VCaP (cell line): ENCODE results near the gene NPHP1.
A peak's percentile ranks its signal among the peaks of the same experiment; 100 is the strongest.

Experiments used
- H3K27ac ChIP-seq: fragments of 450-650 bp; 2 replicates; pipeline ENCODE4 v1.5.1; 2017
- TF ChIP-seq, protein P1 (sequence below): fragments of 450-650 bp; conservative IDR thresholded peaks from 2 replicates; pipeline ENCODE4 v1.5.1; 2017; ENCODE audit warnings: mild to moderate bottlenecking, moderate library complexity

The NPHP1 gene

DNA sequence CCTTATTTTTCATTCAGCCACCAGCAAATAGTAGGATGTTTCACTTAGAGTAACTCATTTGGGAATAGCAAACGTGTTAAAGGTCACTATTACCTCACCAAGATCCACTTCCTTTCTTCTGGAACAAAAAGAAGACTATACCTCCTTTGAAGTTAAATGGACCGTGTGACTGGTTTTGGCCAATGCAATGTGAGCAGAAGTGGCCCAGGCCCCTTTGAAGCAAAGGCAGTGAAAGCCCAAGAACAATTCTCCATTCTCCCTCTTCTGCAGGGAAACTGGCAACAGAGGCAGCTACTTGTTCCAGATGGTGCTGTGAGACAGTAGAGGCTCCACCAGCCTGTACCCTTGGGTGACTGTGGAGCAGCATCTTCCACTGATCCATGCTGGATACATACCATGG is 77.9 kb downstream of the NPHP1 start:
- no peak overlapping the region for H3K27ac ChIP-seq
- TF ChIP-seq, protein P1, sequence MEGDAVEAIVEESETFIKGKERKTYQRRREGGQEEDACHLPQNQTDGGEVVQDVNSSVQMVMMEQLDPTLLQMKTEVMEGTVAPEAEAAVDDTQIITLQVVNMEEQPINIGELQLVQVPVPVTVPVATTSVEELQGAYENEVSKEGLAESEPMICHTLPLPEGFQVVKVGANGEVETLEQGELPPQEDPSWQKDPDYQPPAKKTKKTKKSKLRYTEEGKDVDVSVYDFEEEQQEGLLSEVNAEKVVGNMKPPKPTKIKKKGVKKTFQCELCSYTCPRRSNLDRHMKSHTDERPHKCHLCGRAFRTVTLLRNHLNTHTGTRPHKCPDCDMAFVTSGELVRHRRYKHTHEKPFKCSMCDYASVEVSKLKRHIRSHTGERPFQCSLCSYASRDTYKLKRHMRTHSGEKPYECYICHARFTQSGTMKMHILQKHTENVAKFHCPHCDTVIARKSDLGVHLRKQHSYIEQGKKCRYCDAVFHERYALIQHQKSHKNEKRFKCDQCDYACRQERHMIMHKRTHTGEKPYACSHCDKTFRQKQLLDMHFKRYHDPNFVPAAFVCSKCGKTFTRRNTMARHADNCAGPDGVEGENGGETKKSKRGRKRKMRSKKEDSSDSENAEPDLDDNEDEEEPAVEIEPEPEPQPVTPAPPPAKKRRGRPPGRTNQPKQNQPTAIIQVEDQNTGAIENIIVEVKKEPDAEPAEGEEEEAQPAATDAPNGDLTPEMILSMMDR: no peak

DNA sequence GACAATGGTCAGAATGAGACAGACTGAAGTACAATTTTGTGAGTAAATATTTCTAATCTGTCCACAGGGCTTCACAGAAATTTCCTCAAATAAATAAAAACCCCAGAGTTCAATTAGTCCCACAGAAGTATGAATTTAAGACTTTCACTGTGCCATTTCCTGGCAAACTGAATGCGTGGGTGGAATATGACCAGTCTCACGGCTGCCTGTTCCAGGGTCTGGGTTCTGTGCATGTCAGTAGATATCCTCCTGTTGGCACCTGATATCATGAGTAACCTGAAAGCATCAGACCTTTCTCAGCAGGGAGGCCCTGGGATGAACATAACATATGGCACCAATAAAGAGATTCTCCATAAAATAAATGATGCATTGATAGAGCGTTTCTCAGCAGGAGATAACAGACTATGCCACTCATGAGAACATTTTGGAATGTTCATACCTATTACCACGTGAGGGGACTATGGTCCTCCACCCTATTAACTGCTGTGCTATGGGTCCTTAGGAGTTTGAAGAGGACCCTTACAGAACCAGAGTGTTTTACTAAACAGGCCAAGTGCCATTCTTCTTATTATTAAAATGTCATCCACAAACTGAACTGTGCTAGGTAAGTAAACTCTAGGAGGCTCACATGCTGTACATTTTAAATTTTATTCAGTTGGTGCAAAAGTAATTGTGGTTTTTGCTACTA is 78.6 kb downstream of the NPHP1 start:
- H3K27ac ChIP-seq: no peak overlapping the region; the same call in 1 of the 2 replicates
- TF ChIP-seq, protein P1: no peak

DNA sequence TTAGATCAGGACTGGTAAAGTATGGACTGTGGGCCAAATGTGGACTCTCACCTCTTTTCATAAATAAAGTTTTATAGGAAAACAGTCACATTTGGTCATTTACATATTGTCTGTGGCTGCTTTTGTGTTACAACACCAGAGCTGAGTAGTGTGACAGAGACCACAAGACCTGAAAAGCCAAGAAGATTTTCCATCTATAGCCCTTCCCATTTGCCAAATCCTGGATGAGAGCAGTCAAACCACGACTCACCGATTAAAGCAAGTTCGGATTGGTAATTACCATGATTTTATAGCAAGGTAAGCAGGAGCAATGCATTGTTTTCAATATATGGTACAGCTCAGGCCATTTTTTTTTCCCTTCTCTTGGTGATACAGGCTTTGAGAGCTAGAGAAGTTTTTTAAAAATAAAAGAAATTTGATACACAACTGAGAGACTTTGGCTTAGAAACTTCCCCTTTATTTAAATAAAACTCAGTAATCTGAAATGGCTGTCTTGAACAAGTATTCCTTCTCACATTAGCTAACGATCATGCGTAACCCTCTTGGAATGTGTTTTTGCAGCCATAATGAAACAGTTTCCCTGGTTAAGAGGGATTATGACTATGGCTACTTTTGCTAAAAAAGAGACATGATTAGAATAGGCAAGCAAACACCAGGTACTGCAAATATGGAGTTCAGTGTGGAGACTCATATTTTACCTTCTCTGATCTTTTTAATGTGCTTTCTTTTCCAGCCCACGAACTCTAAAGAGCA is 79.7 kb downstream of the NPHP1 start:
- H3K27ac ChIP-seq: peak overlapping the region; percentile 16; the same call in 1 of the 2 replicates

DNA sequence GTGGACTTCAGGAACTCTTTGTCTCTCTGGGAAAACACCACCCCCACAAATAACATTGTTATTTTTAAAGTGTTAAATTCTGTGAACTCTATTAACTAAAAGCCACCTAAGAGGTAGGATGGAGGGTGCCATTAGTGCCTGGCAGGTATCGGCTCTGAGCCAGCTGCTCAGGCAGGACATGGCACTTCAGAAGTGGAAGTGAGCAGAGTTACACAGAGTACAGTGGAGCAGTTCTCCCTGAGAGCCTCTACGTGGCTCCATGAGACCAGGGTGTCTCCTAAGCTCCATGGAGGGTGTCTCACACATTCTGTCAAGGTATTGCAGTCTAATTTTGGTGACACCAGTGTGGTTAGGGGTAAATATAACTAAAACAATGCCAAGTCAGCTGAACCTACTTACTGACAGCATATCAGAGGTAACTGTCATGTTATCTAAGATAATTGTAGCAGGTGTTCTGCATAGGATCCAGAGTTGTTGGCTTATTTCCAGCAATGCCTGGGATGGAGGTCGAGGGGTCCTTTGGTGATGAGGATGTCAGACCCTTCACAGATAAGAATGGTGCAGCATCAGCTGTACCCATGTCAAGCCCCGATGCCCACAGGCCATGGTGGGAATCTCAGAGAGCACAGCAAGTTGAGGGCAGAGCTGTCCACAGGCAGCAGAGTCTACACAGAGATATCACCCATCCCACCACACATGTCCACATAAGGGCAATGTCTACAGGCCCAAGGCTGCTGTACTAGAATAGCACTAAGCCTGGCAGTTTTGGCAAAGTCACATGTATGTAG is 80.6 kb downstream of the NPHP1 start:
- H3K27ac ChIP-seq: no peak overlapping the region
- TF ChIP-seq, protein P1: no peak

More for the DNA sequence above, 79.7 kb downstream of the NPHP1 start:
- TF ChIP-seq, protein P1: no peak

DNA sequence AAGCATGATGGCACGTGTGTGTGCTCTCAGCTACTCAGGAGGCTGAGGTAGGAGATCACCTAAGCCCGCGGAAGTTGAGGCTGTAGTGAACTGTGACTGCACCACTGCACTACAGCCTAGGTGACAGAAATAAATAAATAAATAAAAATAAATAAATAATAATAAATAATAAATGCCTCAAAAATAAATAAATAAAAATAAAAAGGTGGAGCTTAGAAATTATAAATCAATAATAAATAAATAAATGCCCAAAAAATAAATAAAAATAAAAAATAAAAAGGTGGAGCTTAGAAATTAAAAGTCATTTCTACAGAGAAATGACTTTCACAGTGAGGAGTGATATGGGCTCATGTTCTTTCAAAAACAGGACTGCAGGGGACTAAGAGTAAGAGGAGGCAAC is 83.2 kb downstream of the NPHP1 start:
- peak overlapping the region; percentile 92 for H3K27ac ChIP-seq
- TF ChIP-seq, protein P1: no peak

DNA sequence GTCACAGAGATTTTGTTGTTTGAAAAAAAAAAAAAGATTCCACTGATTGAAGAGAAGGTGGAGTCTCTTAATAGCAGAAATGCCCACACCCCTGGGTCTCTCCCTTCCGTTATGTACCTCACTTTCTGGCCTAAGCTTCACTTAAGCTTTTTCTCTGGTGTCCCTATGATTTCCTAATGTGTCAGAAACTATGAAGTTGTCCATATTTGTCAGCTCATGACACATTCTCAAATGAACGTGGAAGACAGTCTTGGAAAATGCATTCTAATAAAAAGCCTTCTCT is 83.8 kb downstream of the NPHP1 start:
- H3K27ac ChIP-seq: peak overlapping the region; percentile 92
- TF ChIP-seq, protein P1: no peak
